ENCODE data around the gene EXPH5. TPM values are rescaled to one million over a fixed set of nuclear protein-coding genes. Genes with fewer than 3 reads are reported as not detected.

The EXPH5 gene
- total RNA-seq, 6 experiments from 2014 or later, result 0.14 to 0.91 (median 0.47) TPM

GRCh38 chr11:108565653-108566052 is 27.9 kb downstream of the EXPH5 start:
- Mint-ChIP-seq H3K9me3 (no peaks in the 10 kb centered on the region), H3K4me3 (no peak overlapping the region), H3K4me1 (ENCODE audit: low read depth) (peaks cover 31% of the 10 kb centered on the region), H3K36me3 (ENCODE audit: low read depth) (no peaks in the 10 kb centered on the region), H3K27me3 (ENCODE audit: insufficient read depth) (peaks cover 6% of the 10 kb centered on the region), H3K27ac (no peak overlapping the region)
- DNase-seq, result no peak
- TF ChIP-seq, protein P1, sequence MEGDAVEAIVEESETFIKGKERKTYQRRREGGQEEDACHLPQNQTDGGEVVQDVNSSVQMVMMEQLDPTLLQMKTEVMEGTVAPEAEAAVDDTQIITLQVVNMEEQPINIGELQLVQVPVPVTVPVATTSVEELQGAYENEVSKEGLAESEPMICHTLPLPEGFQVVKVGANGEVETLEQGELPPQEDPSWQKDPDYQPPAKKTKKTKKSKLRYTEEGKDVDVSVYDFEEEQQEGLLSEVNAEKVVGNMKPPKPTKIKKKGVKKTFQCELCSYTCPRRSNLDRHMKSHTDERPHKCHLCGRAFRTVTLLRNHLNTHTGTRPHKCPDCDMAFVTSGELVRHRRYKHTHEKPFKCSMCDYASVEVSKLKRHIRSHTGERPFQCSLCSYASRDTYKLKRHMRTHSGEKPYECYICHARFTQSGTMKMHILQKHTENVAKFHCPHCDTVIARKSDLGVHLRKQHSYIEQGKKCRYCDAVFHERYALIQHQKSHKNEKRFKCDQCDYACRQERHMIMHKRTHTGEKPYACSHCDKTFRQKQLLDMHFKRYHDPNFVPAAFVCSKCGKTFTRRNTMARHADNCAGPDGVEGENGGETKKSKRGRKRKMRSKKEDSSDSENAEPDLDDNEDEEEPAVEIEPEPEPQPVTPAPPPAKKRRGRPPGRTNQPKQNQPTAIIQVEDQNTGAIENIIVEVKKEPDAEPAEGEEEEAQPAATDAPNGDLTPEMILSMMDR (IDR thresholded peaks at IDR 0.05), result no peak

DNA sequence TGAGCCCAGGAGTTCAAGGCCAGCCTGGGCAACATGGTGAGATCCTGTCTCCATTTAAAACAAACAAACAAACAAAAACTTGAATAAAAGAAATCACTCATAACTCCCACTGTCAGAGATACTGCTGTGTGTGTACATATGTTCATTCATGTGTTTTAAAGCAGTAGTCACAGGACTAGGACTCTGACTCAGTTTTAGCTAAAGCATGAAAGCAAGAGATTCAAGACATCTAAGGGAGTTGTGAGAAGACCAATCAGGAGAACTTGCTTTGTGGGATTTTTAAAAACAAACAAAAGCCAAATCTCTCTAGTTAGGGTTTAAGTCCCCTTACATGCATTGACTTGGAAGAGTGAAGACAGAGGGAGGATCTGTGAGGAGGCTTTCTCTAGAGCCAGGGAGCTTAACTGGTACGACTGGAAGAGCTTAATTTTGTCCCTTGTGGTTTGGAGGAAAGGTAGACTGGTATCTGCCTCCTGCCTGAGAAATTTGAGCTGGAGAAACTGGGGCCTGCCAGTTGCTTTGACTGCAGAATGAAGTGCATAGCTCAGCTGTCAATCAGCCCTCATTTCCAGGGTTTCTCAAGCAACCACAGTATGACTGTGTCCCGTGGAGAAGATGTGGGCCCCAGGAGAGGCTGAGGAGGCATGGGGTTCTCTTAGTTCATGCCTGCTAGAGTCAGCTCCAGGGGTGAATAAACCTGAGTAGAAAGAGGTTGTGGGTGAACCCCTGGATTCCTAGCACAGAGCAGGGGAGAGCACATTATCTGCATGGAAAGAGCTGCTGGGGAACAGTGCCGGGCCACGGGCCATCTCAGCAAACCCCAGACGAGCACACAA is 30.6 kb downstream of the EXPH5 start:
- Mint-ChIP-seq H3K36me3 (ENCODE audit: low read depth) (no peaks in the 10 kb centered on the region), H3K27ac (peak overlapping the region; percentile 46), H3K4me1 (ENCODE audit: low read depth) (peaks cover 55% of the 10 kb centered on the region), H3K4me3 (peak overlapping the region; percentile 48; the same call in 1 of the 2 replicates), H3K27me3 (ENCODE audit: insufficient read depth) (peaks cover 3% of the 10 kb centered on the region), H3K9me3 (no peaks in the 10 kb centered on the region)
- no peak for DNase-seq
- TF ChIP-seq, protein P1 (IDR thresholded peaks at IDR 0.05), result no peak

- H3K27me3 Mint-ChIP-seq (ENCODE audit: insufficient read depth), result peaks cover 7% of the 10 kb centered on the region
- TF ChIP-seq, protein P1 (IDR thresholded peaks at IDR 0.05), result no peak
Measured at GRCh38 chr11:108561535-108561991, 32.0 kb downstream of the EXPH5 start.

GRCh38 chr11:108559904-108560303 is 33.7 kb downstream of the EXPH5 start:
- H3K27ac Mint-ChIP-seq, result peak overlapping the region; percentile 50
- H3K4me1 Mint-ChIP-seq (ENCODE audit: low read depth), result peaks cover 68% of the 10 kb centered on the region

More at GRCh38 chr11:108561535-108561991, 32.0 kb downstream of the EXPH5 start:
- H3K4me1 Mint-ChIP-seq (ENCODE audit: low read depth), result peaks cover 68% of the 10 kb centered on the region
- H3K36me3 Mint-ChIP-seq (ENCODE audit: low read depth), result no peaks in the 10 kb centered on the region
- peak; percentile 34 for DNase-seq
- H3K9me3 Mint-ChIP-seq, result no peaks in the 10 kb centered on the region
- H3K27ac Mint-ChIP-seq, result peak overlapping the region; percentile 46
- H3K4me3 Mint-ChIP-seq, result peak overlapping the region; percentile 48

GRCh38 chr11:108559340-108559739 is 34.2 kb downstream of the EXPH5 start:
- H3K36me3 Mint-ChIP-seq (ENCODE audit: low read depth), result no peaks in the 10 kb centered on the region
- H3K9me3 Mint-ChIP-seq, result no peaks in the 10 kb centered on the region
- peak overlapping the region; percentile 64 for H3K4me3 Mint-ChIP-seq
- peaks cover 68% of the 10 kb centered on the region for H3K4me1 Mint-ChIP-seq (ENCODE audit: low read depth)
- DNase-seq, result peak; percentile 28
- peaks cover 7% of the 10 kb centered on the region for H3K27me3 Mint-ChIP-seq (ENCODE audit: insufficient read depth)
- TF ChIP-seq, protein P1 (IDR thresholded peaks at IDR 0.05), result no peak
- H3K27ac Mint-ChIP-seq, result peak overlapping the region; percentile 50

More at GRCh38 chr11:108559904-108560303, 33.7 kb downstream of the EXPH5 start:
- peak; percentile 56 for DNase-seq
- Mint-ChIP-seq H3K9me3 (no peaks in the 10 kb centered on the region), H3K27me3 (ENCODE audit: insufficient read depth) (peaks cover 7% of the 10 kb centered on the region), H3K36me3 (ENCODE audit: low read depth) (no peaks in the 10 kb centered on the region), H3K4me3 (peak overlapping the region; percentile 64)
- TF ChIP-seq, protein P1 (IDR thresholded peaks at IDR 0.05), result no peak
